Upper lobe of left lung (tissue), 6 donors: ENCODE measurements around the gene HBQ1. TPM values are rescaled to one million over a fixed set of nuclear protein-coding genes. Genes with fewer than 3 reads are reported as not detected.

Source experiments
- ATAC-seq, 2 donors: fragments of 200-7000 bp; cut with Tn5 transposase; one replicate each; pipeline ENCODE4 v1.9.1; 2022; ENCODE audit warnings: mild to moderate bottlenecking in 2 of 2, moderate library complexity in 2 of 2; ENCODE audit not compliant: low FRiP score in 2 of 2
- DNase-seq, 2 donors: peaks; one replicate each; pipeline ENCODE4 v3.0.0-alpha.2; 2019 to 2020
- H3K27ac ChIP-seq, 4 donors: fragments of 200-600 bp; sonication (generic); one replicate each; pipeline ENCODE4 v1.5.1; 2016 to 2019
- H3K27me3 ChIP-seq, 4 donors: fragments of 200-600 bp; sonication (generic); one replicate each; pipeline ENCODE4 v1.5.1; 2017 to 2019
- H3K36me3 ChIP-seq, 4 donors: fragments of 200-600 bp; sonication (generic); one replicate each; pipeline ENCODE4 v1.5.1; 2016 to 2019
- H3K4me1 ChIP-seq, 4 donors: fragments of 200-600 bp; sonication (generic); one replicate each; pipeline ENCODE4 v1.5.1; 2018 to 2019
- H3K4me3 ChIP-seq, 4 donors: fragments of 200-600 bp; sonication (generic); one replicate each; pipeline ENCODE4 v1.5.1; 2017 to 2019; ENCODE audit warnings: mild to moderate bottlenecking in 2 of 4, moderate library complexity in 1 of 4
- H3K9me3 ChIP-seq, 4 donors: fragments of 200-600 bp; sonication (generic); one replicate each; pipeline ENCODE4 v1.5.1; 2018 to 2019
- CTCF ChIP-seq, 6 experiments: fragments of 450-650 bp in 4 of 6; fragments of 200-600 bp in 2 of 6; sonication (generic) in 2 of 6; IDR thresholded peaks; one replicate each; pipeline ENCODE4 v1.5.1; 2016 to 2019; ENCODE audit warnings: antibody characterized with exemption in 6 of 6
- EP300 ChIP-seq, 4 donors: sonication (generic); formaldehyde crosslinking; IDR thresholded peaks; one replicate each; pipeline ENCODE4 v1.5.1; 2017; ENCODE audit warnings: antibody characterized with exemption in 4 of 4, control low read depth in 2 of 4
- POLR2A ChIP-seq, 4 donors: fragments of 450-650 bp; IDR thresholded peaks; one replicate each; pipeline ENCODE4 v1.5.1; 2016 to 2017; ENCODE audit warnings: antibody characterized with exemption in 4 of 4, mild to moderate bottlenecking in 2 of 4
- POLR2AphosphoS5 ChIP-seq, 2 donors: sonication (generic); formaldehyde crosslinking; IDR thresholded peaks; one replicate each; pipeline ENCODE4 v1.5.1; 2017; ENCODE audit warnings: antibody characterized with exemption in 2 of 2
- WGBS, 2 donors: methylation state at CpG; one replicate each; pipeline ENCODE4 v1.1.5; 2017 to 2018; 5-methylcytosine and 5-hydroxymethylcytosine counted together
- total RNA-seq, 6 donors: library from RNA; depleted of rRNA in 4 of 6; stranded (reverse); fragments of >200 nt in 4 of 6; gene quantifications; one replicate each; pipeline versions ENCODE4 v1.1.0 to v1.2.1, GENCODE V29; 2016 to 2021
- donor health status: DM: no; HTN: no; CAD: no; lungs with moderate emphysema.
- donor health status: DM: no; HTN: yes; CAD: no; lungs with severe emphysema.

The HBQ1 gene
- not detected for total RNA-seq

DNA sequence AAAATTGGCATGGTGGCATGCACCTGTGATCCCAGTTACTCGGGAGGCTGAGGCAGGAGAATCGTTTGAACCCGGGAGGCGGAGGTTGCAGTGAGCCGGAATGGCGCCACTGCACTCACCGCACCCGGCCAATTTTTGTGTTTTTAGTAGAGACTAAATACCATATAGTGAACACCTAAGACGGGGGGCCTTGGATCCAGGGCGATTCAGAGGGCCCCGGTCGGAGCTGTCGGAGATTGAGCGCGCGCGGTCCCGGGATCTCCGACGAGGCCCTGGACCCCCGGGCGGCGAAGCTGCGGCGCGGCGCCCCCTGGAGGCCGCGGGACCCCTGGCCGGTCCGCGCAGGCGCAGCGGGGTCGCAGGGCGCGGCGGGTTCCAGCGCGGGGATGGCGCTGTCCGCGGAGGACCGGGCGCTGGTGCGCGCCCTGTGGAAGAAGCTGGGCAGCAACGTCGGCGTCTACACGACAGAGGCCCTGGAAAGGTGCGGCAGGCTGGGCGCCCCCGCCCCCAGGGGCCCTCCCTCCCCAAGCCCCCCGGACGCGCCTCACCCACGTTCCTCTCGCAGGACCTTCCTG, at the start of gene HBQ1:
TSS of gene HBQ1 (plus strand) at position 359 of the 575 bp plus-strand sequence. CDS start at position 387, 28 bp downstream.
- peaks cover 0 to 45% (median 19%) of the 10 kb centered on the region in 4 donors for H3K27me3 ChIP-seq

GRCh38 chr16:130533-131173, 49.6 kb upstream of the HBQ1 start:
- no peak for DNase-seq
- Histone ChIP-seq H3K36me3 (no peaks in the 10 kb centered on the region), H3K4me3 (no peak overlapping the region), H3K27me3 (no peaks in the 10 kb centered on the region), H3K4me1 (no peaks in the 10 kb centered on the region), H3K9me3 (no peaks in the 10 kb centered on the region), H3K27ac (no peak overlapping the region)
- ATAC-seq: no peak
- TF ChIP-seq POLR2A (IDR thresholded peaks at IDR 0.05) (no peak), EP300 (IDR thresholded peaks at IDR 0.05) (no peak), POLR2AphosphoS5 (IDR thresholded peaks at IDR 0.05) (no peak), CTCF (IDR thresholded peaks at IDR 0.05) (no peak)
- 95% methylated on average over 13 to 15 of the region's 15 CpGs for WGBS, 2 donors

More for the DNA sequence above, at the start of gene HBQ1:
- peak within 1 kb of the TSS; percentile 8 to 41 (median 28) for H3K4me3 ChIP-seq
- H3K9me3 ChIP-seq: no peaks in the 10 kb centered on the region
- ATAC-seq (peak in 1 of 2 donors; percentile 46), DNase-seq (peak in 1 of 2 donors; percentile 89)
- H3K4me1 ChIP-seq: peaks cover 15 to 32% (median 18%) of the 10 kb centered on the region in 4 donors
- no peak within 1 kb of the TSS for H3K27ac ChIP-seq
- TF ChIP-seq POLR2AphosphoS5 (IDR thresholded peaks at IDR 0.05): no peak
- TF ChIP-seq EP300 (IDR thresholded peaks at IDR 0.05): no peak
- TF ChIP-seq CTCF (IDR thresholded peaks at IDR 0.05): peak in 4 of 6 experiments; percentile 31 to 50 (median 45)
- WGBS, 2 donors: 22 to 24% methylated on average over 12 to 18 of the region's 59 CpGs
- H3K36me3 ChIP-seq: no peaks in the 10 kb centered on the region

DNA sequence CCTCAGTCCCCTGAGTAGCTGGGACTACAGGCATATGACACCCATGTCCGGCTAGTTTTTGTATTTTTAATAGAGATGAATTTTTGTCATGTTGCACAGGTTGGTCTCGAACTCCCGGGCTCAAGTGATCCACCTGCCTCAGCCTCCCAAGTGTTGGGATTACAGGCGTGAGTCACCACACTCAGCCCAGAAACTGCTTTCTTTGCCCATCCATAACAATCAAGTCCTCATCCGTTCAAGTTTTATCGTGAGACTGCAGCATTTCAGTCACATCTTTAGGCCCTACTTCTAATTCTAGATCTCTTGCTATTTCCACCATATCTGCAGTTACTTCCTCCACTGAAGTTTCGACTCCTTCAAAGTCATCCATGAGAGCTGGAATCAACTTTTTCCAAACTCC, 48.1 kb upstream of the HBQ1 start:
- Histone ChIP-seq H3K4me1 (peaks cover 0 to 5% (median under 1%) of the 10 kb centered on the region in 4 donors), H3K27ac (no peak overlapping the region), H3K36me3 (no peaks in the 10 kb centered on the region), H3K4me3 (no peak overlapping the region), H3K9me3 (no peaks in the 10 kb centered on the region), H3K27me3 (no peaks in the 10 kb centered on the region)
- TF ChIP-seq EP300 (IDR thresholded peaks at IDR 0.05) (no peak), POLR2A (IDR thresholded peaks at IDR 0.05) (no peak)
- ATAC-seq (no peak), DNase-seq (no peak)
- 95 to 96% methylated on average over 7 of the region's 7 CpGs for WGBS, 2 donors

DNA sequence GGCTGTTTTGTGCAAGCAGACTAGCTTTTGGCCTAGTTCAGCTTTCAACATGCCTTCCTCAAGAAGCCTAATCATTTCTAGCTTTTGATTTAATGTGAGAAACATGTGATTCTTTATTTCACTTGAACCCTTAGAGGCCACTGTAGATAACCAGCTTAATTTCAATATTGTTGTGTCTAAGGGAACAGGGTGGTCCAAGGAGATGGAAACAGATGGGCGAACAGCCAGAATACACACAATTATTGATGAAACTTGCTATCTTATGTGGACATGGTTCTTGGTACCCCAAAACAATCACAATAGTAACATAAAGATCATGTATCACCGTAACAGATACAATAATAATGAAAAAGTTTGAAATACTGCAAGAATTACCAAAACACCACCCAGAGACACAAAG, 46.5 kb upstream of the HBQ1 start:
- Histone ChIP-seq H3K4me1 (peaks cover 4 to 14% (median 7%) of the 10 kb centered on the region in 4 donors), H3K36me3 (no peaks in the 10 kb centered on the region), H3K4me3 (no peak overlapping the region), H3K27ac (no peak overlapping the region), H3K9me3 (no peaks in the 10 kb centered on the region), H3K27me3 (no peaks in the 10 kb centered on the region)
- WGBS, 2 donors: 96 to 97% methylated on average over 2 of the region's 2 CpGs
- ATAC-seq (no peak), DNase-seq (no peak)
- TF ChIP-seq POLR2AphosphoS5 (IDR thresholded peaks at IDR 0.05) (no peak), CTCF (IDR thresholded peaks at IDR 0.05) (no peak)

DNA sequence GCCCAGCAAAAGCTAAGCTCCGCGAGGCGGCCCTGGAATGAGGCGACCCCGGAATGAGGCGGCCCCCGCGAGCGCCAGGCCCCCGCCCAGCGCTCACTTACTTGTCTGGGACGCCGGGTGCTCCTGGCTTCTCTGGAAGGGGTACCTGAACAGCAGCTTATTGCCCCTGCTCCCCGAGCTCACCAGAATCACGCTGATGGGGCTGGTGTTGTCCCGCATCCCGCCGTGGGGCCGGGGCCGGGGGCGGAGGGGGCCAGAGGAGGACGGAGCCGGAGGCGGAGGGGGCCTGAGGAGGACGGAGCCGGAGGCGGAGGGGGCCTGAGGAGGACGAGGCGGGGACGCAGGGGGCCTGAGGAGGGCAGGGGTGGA, 42.2 kb upstream of the HBQ1 start:
- ATAC-seq: peak in 1 of 2 donors; percentile 27
- peaks cover 4 to 23% (median 10%) of the 10 kb centered on the region in 4 donors for H3K4me1 ChIP-seq
- 0 to 3% methylated on average over 17 of the region's 30 CpGs for WGBS, 2 donors

More for the DNA sequence above, 42.2 kb upstream of the HBQ1 start:
- Histone ChIP-seq H3K36me3 (no peaks in the 10 kb centered on the region), H3K4me3 (peak overlapping the region; percentile 69 to 92 (median 82)), H3K27me3 (no peaks in the 10 kb centered on the region), H3K9me3 (no peaks in the 10 kb centered on the region), H3K27ac (peak overlapping the region; percentile 80 to 91 (median 84))
- DNase-seq: peak in 1 of 2 donors; percentile 87
- TF ChIP-seq CTCF (IDR thresholded peaks at IDR 0.05) (no peak), POLR2AphosphoS5 (IDR thresholded peaks at IDR 0.05) (no peak), POLR2A (IDR thresholded peaks at IDR 0.05) (no peak), EP300 (IDR thresholded peaks at IDR 0.05) (no peak)
